IMR-90 (cell line): ENCODE results near the gene PITPNM1. TPM values are rescaled to one million over a fixed set of nuclear protein-coding genes. Genes with fewer than 3 reads are reported as not detected.

Experiments
- ATAC-seq: fragments of 200-7000 bp; cut with Tn5 transposase; 2 replicates; pipeline ENCODE4 v1.9.1; 2020; ENCODE audit warnings: low read depth, mild to moderate bottlenecking, moderate library complexity
- BruUV-seq: library from RNA; stranded (reverse); fragments of 400-500 nt; replicated peaks from 2 replicates; lab custom pipeline; 2021; lab: Mats Ljungman, UMichigan
- CTCF ChIA-PET: fragments of 300-600 bp; formaldehyde crosslinking; extraction: SDS; loops from one replicate; lab custom pipeline; 2021; ENCODE audit warnings: antibody characterized with exemption; lab: Yijun Ruan, JAX
- POLR2A ChIA-PET: fragments of 300-600 bp; sonication (Branson Sonifier 250); formaldehyde crosslinking; loops from one replicate; lab custom pipeline; 2022; ENCODE audit warnings: antibody characterized with exemption; ENCODE audit not compliant: unreplicated experiment; lab: Charles Lee
- DNase-seq: peaks from one replicate; pipeline ENCODE4 v3.0.0; 2013
- H2AFZ ChIP-seq: replicated peaks from 2 replicates; pipeline ENCODE3; 2013; ENCODE audit warnings: low read length, mild to moderate bottlenecking; ENCODE audit not compliant: poor library complexity
- H2AK5ac ChIP-seq: 2 replicates; pipeline ENCODE4 v1.6.1; 2013; ENCODE audit warnings: low read depth, low read length, inconsistent platforms
- H2AK9ac ChIP-seq: replicated peaks from 2 replicates; pipeline ENCODE3; 2013; ENCODE audit warnings: mild to moderate bottlenecking, low read depth, low read length, moderate library complexity; ENCODE audit not compliant: poor library complexity
- H2BK120ac ChIP-seq: 2 replicates; pipeline ENCODE4 v1.6.1; 2013; ENCODE audit warnings: low read depth, low read length, inconsistent platforms
- H2BK15ac ChIP-seq: 3 replicates; pipeline ENCODE4 v1.6.1; 2013; ENCODE audit warnings: low read depth, low read length, inconsistent platforms
- H2BK20ac ChIP-seq: 2 replicates; pipeline ENCODE4 v1.6.1; 2013; ENCODE audit warnings: low read depth, mild to moderate bottlenecking, inconsistent platforms, low read length, moderate library complexity
- H2BK5ac ChIP-seq: 2 replicates; pipeline ENCODE4 v1.6.1; 2013; ENCODE audit warnings: mild to moderate bottlenecking, low read depth, low read length, inconsistent platforms; ENCODE audit not compliant: poor library complexity, severe bottlenecking
- H3K14ac ChIP-seq: replicated peaks from 2 replicates; pipeline ENCODE4 v1.6.1; 2013; ENCODE audit warnings: low read depth, low read length, inconsistent platforms
- H3K18ac ChIP-seq: 2 replicates; pipeline ENCODE4 v1.6.1; 2013; ENCODE audit warnings: low read depth, low read length, control low read depth
- H3K23ac ChIP-seq: 2 replicates; pipeline ENCODE4 v1.6.1; 2013; ENCODE audit warnings: low read depth, low read length, inconsistent platforms
- H3K27ac ChIP-seq: 2 replicates; pipeline ENCODE4 v1.5.1; 2013; ENCODE audit warnings: mild to moderate bottlenecking, control low read depth, low read length; ENCODE audit not compliant: insufficient read depth
- H3K27me3 ChIP-seq: 2 replicates; pipeline ENCODE4 v1.6.1; 2013; ENCODE audit warnings: low read length; ENCODE audit not compliant: control insufficient read depth, insufficient read depth
- H3K36me3 ChIP-seq: 2 replicates; pipeline ENCODE4 v1.6.1; 2013; ENCODE audit warnings: low read length, mixed read lengths; ENCODE audit not compliant: control insufficient read depth, insufficient read depth
- H3K4ac ChIP-seq: 2 replicates; pipeline ENCODE4 v1.6.1; 2013; ENCODE audit warnings: low read depth, low read length, inconsistent platforms
- H3K4me1 ChIP-seq: 2 replicates; pipeline ENCODE4 v1.6.1; 2013; ENCODE audit warnings: low read length, mixed read lengths; ENCODE audit not compliant: control insufficient read depth, insufficient read depth
- H3K4me2 ChIP-seq: 2 replicates; pipeline ENCODE4 v1.6.1; 2013; ENCODE audit warnings: low read depth, mild to moderate bottlenecking, control low read depth, low read length, moderate library complexity
- H3K4me3 ChIP-seq: 2 replicates; pipeline ENCODE4 v1.5.1; 2013; ENCODE audit warnings: low read depth, mild to moderate bottlenecking, control low read depth, low read length, moderate library complexity; ENCODE audit not compliant: insufficient read depth
- H3K56ac ChIP-seq: 2 replicates; pipeline ENCODE4 v1.6.1; 2013; ENCODE audit warnings: low read length, inconsistent platforms; ENCODE audit not compliant: insufficient read depth; ENCODE audit errors: extremely low read depth
- H3K79me1 ChIP-seq, 2 experiments: 2 replicates each; pipeline ENCODE4 v1.6.1; 2013; ENCODE audit warnings: low read length in 2 of 2, inconsistent platforms in 1 of 2, low read depth in 1 of 2
- H3K9ac ChIP-seq: 2 replicates; pipeline ENCODE4 v1.6.1; 2013; ENCODE audit warnings: low read depth, low read length, control low read depth
- H3K9me1 ChIP-seq: 2 replicates; pipeline ENCODE4 v1.6.1; 2013; ENCODE audit warnings: low read length, inconsistent platforms; ENCODE audit not compliant: insufficient read depth
- H3K9me3 ChIP-seq: 2 replicates; pipeline ENCODE4 v1.6.1; 2013; ENCODE audit warnings: low read length; ENCODE audit not compliant: control insufficient read depth, insufficient read depth
- H4K20me1 ChIP-seq: 2 replicates; pipeline ENCODE4 v1.6.1; 2013; ENCODE audit warnings: low read length, inconsistent platforms; ENCODE audit not compliant: insufficient read depth
- H4K5ac ChIP-seq: 2 replicates; pipeline ENCODE4 v1.6.1; 2013; ENCODE audit warnings: mild to moderate bottlenecking, low read depth, low read length, control low read depth
- H4K8ac ChIP-seq, 2 experiments: 2 replicates each; pipeline ENCODE4 v1.6.1; 2013; ENCODE audit warnings: low read depth in 2 of 2, low read length in 2 of 2, control low read depth in 1 of 2, inconsistent platforms in 1 of 2
- H4K91ac ChIP-seq: 2 replicates; pipeline ENCODE4 v1.6.1; 2013; ENCODE audit warnings: low read depth, low read length, inconsistent platforms; ENCODE audit not compliant: insufficient read depth
- BHLHE40 ChIP-seq: fragments of 150-350 bp; IDR thresholded peaks from 2 replicates; pipeline ENCODE4 v1.6.1; 2016; ENCODE audit warnings: mild to moderate bottlenecking, low read depth, low read length
- CEBPB ChIP-seq: IDR thresholded peaks from 2 replicates; pipeline ENCODE4 v1.6.1; 2012; ENCODE audit warnings: low read depth, low read length, improper control_type of control experiment
- CHD1 ChIP-seq: IDR thresholded peaks from 2 replicates; pipeline ENCODE4 v1.6.1; 2012; ENCODE audit warnings: low read depth, low read length, improper control_type of control experiment
- FOS ChIP-seq: fragments of 150-350 bp; IDR thresholded peaks from 2 replicates; pipeline ENCODE4 v1.6.1; 2016; ENCODE audit warnings: low read depth, low read length
- MAFK ChIP-seq: IDR thresholded peaks from 2 replicates; pipeline ENCODE4 v1.6.1; 2012; ENCODE audit warnings: low read depth, low read length, improper control_type of control experiment
- MAZ ChIP-seq: IDR thresholded peaks from 2 replicates; pipeline ENCODE4 v1.6.1; 2012; ENCODE audit warnings: low read depth, mild to moderate bottlenecking, low read length, improper control_type of control experiment, moderate library complexity, borderline replicate concordance
- MXI1 ChIP-seq: IDR thresholded peaks from 2 replicates; pipeline ENCODE4 v1.6.1; 2012; ENCODE audit warnings: low read depth, mild to moderate bottlenecking, low read length, moderate library complexity, borderline replicate concordance
- NFE2L2 ChIP-seq: fragments of 150-350 bp; IDR thresholded peaks from 2 replicates; pipeline ENCODE4 v1.6.1; 2016; ENCODE audit warnings: low read depth, mild to moderate bottlenecking, low read length
- POLR2A ChIP-seq: IDR thresholded peaks from 2 replicates; pipeline ENCODE4 v1.6.1; 2012; ENCODE audit warnings: mild to moderate bottlenecking, low read depth, low read length
- RAD21 ChIP-seq: IDR thresholded peaks from 2 replicates; pipeline ENCODE4 v1.6.1; 2012; ENCODE audit warnings: low read length, improper control_type of control experiment
- RCOR1 ChIP-seq: IDR thresholded peaks from 2 replicates; pipeline ENCODE4 v1.6.1; 2012; ENCODE audit warnings: mild to moderate bottlenecking, low read length, improper control_type of control experiment; ENCODE audit not compliant: insufficient replicate concordance
- RFX5 ChIP-seq: IDR thresholded peaks from 2 replicates; pipeline ENCODE4 v1.8.0; 2012; ENCODE audit warnings: low read depth, mild to moderate bottlenecking, low read length, moderate library complexity
- SMC3 ChIP-seq: fragments of 150-350 bp; IDR thresholded peaks from 2 replicates; pipeline ENCODE4 v1.6.1; 2016; ENCODE audit warnings: low read depth, mild to moderate bottlenecking, antibody characterized with exemption, low read length, moderate library complexity
- WGBS, 2 experiments: methylation state at CpG; one replicate each; pipeline versions ENCODE4 v1.1.5 to v1.1.7; 2013; ENCODE audit warnings: missing lambda C conversion rate in 2 of 2; ENCODE audit not compliant: insufficient read length in 1 of 2; ENCODE audit errors: extremely low coverage in 2 of 2; 5-methylcytosine and 5-hydroxymethylcytosine counted together
- dilution Hi-C: fragments of 300-500 bp; cut with HindIII; formaldehyde crosslinking; loops from one replicate; pipeline ENCODE4 v1.14.3; 2018; ENCODE audit warnings: low sequenced_read_pairs; ENCODE audit not compliant: unreplicated experiment
- in situ Hi-C: fragments of 300-500 bp; cut with MboI; formaldehyde crosslinking; loops from 3 replicates; pipeline ENCODE4 v1.14.3; 2019; ENCODE audit warnings: low sequenced_read_pairs, inconsistent platforms, mixed read lengths
- intact Hi-C: fragments of 100-400 bp; cut with micrococcal nuclease; formaldehyde crosslinking; loops from 2 replicates; pipeline ENCODE4 v1.10.0; 2022
- polyA plus RNA-seq, 3 experiments: library from polyadenylated mRNA; depleted of rRNA; stranded (reverse); fragments of >200 nt; gene quantifications; 2 replicates each; pipeline ENCODE4 v1.2.3, GENCODE V29; 2012; ENCODE audit warnings: low replicate concordance in 1 of 3
- total RNA-seq: library from RNA; depleted of rRNA; stranded (reverse); fragments of >200 nt; gene quantifications from 2 replicates; pipeline ENCODE4 v1.2.3, GENCODE V29; 2012
- TF ChIP-seq, protein P1 (sequence below): fragments of 150-350 bp; IDR thresholded peaks from 2 replicates; pipeline ENCODE4 v1.6.1; 2016; ENCODE audit warnings: low read depth, mild to moderate bottlenecking, low read length, moderate library complexity, borderline replicate concordance
- TF ChIP-seq, protein P2 (sequence below): conservative IDR thresholded peaks from 2 replicates; pipeline ENCODE4 v1.5.1; 2012; ENCODE audit warnings: mild to moderate bottlenecking, low read depth, low read length, improper control_type of control experiment
- TF ChIP-seq, protein P3 (sequence below): fragments of 150-350 bp; IDR thresholded peaks from 2 replicates; pipeline ENCODE4 v1.6.1; 2017; ENCODE audit warnings: mild to moderate bottlenecking, antibody characterized with exemption, low read length, low read depth

Gene PITPNM1
- total and polyA plus RNA-seq, 2 of the 4 experiments (the other 2 are of a cell fraction): 5.0 to 15.4 TPM

- Histone ChIP-seq H2BK120ac (no peak overlapping the region), H2AFZ (peak overlapping the region; percentile 97), H4K20me1 (no peaks in the 10 kb centered on the region), H3K4me2 (peak overlapping the region; percentile 88), H3K9me3 (no peaks in the 10 kb centered on the region), H2AK5ac (peak overlapping the region; percentile 49; the same call in 1 of the 2 replicates), H4K8ac (peak overlapping the region; percentile 92 to 95), H2BK20ac (no peak overlapping the region), H4K5ac (peak overlapping the region; percentile 79; the same call in 1 of the 2 replicates), H3K4ac (peak overlapping the region; percentile 84; the same call in 1 of the 2 replicates), H3K4me3 (peak overlapping the region; percentile 62), H3K56ac (no peak overlapping the region), H3K27me3 (no peaks in the 10 kb centered on the region; the same call in 1 of the 2 replicates), H2AK9ac (peak overlapping the region; percentile 95), H2BK15ac (no peak overlapping the region), H2BK5ac (peak overlapping the region; percentile 41), H3K79me1 (peaks cover 4 to 24% of the 10 kb centered on the region in 2 experiments; a peak in 2 of 4 replicates), H3K14ac (peak overlapping the region; percentile 89; the same call in 1 of the 2 replicates), H3K9me1 (peaks cover 12% of the 10 kb centered on the region), H3K9ac (peak overlapping the region; percentile 54; the same call in 1 of the 2 replicates), H3K36me3 (peaks cover 2% of the 10 kb centered on the region; the same call in 1 of the 2 replicates), H3K27ac (peak overlapping the region; percentile 56), H3K18ac (no peak overlapping the region), H3K23ac (0 out of 2 replicates have a peak overlapping the region, but pooled peaks have one; percentile 33), H3K4me1 (peaks cover 9% of the 10 kb centered on the region), H4K91ac (no peak overlapping the region; the same call in 1 of the 2 replicates)
- ATAC-seq (no peak), DNase-seq (no peak)
- 85% methylated on average over 3 of the region's 3 CpGs; no CpG with 5 or more reads in 1 of the 2 experiments for WGBS, 2 experiments
- TF ChIP-seq, protein P1, sequence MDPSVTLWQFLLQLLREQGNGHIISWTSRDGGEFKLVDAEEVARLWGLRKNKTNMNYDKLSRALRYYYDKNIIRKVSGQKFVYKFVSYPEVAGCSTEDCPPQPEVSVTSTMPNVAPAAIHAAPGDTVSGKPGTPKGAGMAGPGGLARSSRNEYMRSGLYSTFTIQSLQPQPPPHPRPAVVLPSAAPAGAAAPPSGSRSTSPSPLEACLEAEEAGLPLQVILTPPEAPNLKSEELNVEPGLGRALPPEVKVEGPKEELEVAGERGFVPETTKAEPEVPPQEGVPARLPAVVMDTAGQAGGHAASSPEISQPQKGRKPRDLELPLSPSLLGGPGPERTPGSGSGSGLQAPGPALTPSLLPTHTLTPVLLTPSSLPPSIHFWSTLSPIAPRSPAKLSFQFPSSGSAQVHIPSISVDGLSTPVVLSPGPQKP: no peak
- no peak for TF ChIP-seq BHLHE40
- no peak for TF ChIP-seq RCOR1
- no peak for TF ChIP-seq CEBPB
- TF ChIP-seq, protein P2, sequence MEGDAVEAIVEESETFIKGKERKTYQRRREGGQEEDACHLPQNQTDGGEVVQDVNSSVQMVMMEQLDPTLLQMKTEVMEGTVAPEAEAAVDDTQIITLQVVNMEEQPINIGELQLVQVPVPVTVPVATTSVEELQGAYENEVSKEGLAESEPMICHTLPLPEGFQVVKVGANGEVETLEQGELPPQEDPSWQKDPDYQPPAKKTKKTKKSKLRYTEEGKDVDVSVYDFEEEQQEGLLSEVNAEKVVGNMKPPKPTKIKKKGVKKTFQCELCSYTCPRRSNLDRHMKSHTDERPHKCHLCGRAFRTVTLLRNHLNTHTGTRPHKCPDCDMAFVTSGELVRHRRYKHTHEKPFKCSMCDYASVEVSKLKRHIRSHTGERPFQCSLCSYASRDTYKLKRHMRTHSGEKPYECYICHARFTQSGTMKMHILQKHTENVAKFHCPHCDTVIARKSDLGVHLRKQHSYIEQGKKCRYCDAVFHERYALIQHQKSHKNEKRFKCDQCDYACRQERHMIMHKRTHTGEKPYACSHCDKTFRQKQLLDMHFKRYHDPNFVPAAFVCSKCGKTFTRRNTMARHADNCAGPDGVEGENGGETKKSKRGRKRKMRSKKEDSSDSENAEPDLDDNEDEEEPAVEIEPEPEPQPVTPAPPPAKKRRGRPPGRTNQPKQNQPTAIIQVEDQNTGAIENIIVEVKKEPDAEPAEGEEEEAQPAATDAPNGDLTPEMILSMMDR: no peak
- TF ChIP-seq MXI1: no peak
- TF ChIP-seq SMC3: no peak
- TF ChIP-seq, protein P3, sequence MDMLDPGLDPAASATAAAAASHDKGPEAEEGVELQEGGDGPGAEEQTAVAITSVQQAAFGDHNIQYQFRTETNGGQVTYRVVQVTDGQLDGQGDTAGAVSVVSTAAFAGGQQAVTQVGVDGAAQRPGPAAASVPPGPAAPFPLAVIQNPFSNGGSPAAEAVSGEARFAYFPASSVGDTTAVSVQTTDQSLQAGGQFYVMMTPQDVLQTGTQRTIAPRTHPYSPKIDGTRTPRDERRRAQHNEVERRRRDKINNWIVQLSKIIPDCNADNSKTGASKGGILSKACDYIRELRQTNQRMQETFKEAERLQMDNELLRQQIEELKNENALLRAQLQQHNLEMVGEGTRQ: no peak
- no peak for TF ChIP-seq MAFK
- TF ChIP-seq CHD1: no peak
- no peak for TF ChIP-seq RAD21
- no peak for TF ChIP-seq RFX5
- no peak for TF ChIP-seq FOS
- TF ChIP-seq POLR2A: no peak
- TF ChIP-seq MAZ: no peak
- TF ChIP-seq NFE2L2: no peak
- intact Hi-C loops: no loop called here
- dilution Hi-C loops: no loop called here
- in situ Hi-C loops: no loop called here
- ChIA-PET CTCF (interaction anchor here (0.9 kb wide), 1 partner anchor 114 kb away, joined by 3 read pairs; no protein-coding TSS in a partner anchor), POLR2A (interaction anchor here (0.5 kb wide), 1 partner anchor 52 kb away, joined by 6 read pairs; no protein-coding TSS in a partner anchor)
- BruUV-seq: no TSS peak
Measured at GRCh38 chr11:67465189-67465510, 40.0 kb downstream of the PITPNM1 start.
